Thymus (tissue), 11 donors: ENCODE measurements around the gene SUMF2. TPM values are rescaled to one million over a fixed set of nuclear protein-coding genes. Genes with fewer than 3 reads are reported as not detected.
"Not testable (repeated sequence)": the region's sequence is repeated elsewhere in the genome, so short reads cannot be mapped to it uniquely, and the experiment has no call there.

Experiments used
- DNase-seq, 9 donors: peaks; one replicate each; pipeline ENCODE4 v3.0.0-alpha.2; 2013; ENCODE audit warnings: low spot score in 9 of 9, low read depth in 6 of 9, missing footprints in 1 of 9
- H3K27ac ChIP-seq, 2 donors: one replicate each; pipeline ENCODE4 v1.5.1; 2013; ENCODE audit warnings: control low read depth in 1 of 2, low read depth in 1 of 2, low read length in 1 of 2, mild to moderate bottlenecking in 1 of 2, moderate library complexity in 1 of 2
- H3K27me3 ChIP-seq, 2 donors: one replicate each; pipeline ENCODE4 v1.5.1; 2013; ENCODE audit warnings: low read length in 1 of 2; ENCODE audit not compliant: control insufficient read depth in 2 of 2, insufficient read depth in 1 of 2
- H3K36me3 ChIP-seq, 2 donors: one replicate each; pipeline ENCODE4 v1.5.1; 2013; ENCODE audit warnings: low read length in 1 of 2, mild to moderate bottlenecking in 1 of 2, moderate library complexity in 1 of 2; ENCODE audit not compliant: control insufficient read depth in 2 of 2, insufficient read depth in 2 of 2
- H3K4me1 ChIP-seq, 2 donors: one replicate each; pipeline ENCODE4 v1.5.1; 2013; ENCODE audit warnings: low read length in 2 of 2; ENCODE audit not compliant: control insufficient read depth in 2 of 2, insufficient read depth in 2 of 2
- H3K4me3 ChIP-seq, 2 donors: one replicate each; pipeline ENCODE4 v1.5.1; 2013; ENCODE audit warnings: low read length in 2 of 2, control low read depth in 1 of 2, mild to moderate bottlenecking in 1 of 2
- H3K9me3 ChIP-seq, 2 donors: one replicate each; pipeline ENCODE4 v1.5.1; 2013; ENCODE audit warnings: low read length in 1 of 2, mild to moderate bottlenecking in 1 of 2; ENCODE audit not compliant: control insufficient read depth in 2 of 2, insufficient read depth in 1 of 2
- WGBS: extraction: QIAGEN DNeasy Blood & Tissue Kit; methylation state at CpG from one replicate; pipeline ENCODE4 v1.1.7; 2013; 5-methylcytosine and 5-hydroxymethylcytosine counted together
- polyA plus RNA-seq: library from polyadenylated mRNA; stranded (reverse); fragments of 200-250 nt; gene quantifications from one replicate; pipeline ENCODE4 v1.2.3, GENCODE V29; 2013
- total RNA-seq: library from RNA; stranded (reverse); fragments of 120-200 nt; gene quantifications from one replicate; pipeline ENCODE4 v1.2.4, GENCODE V29; 2013
- donor health status: healthy.

The SUMF2 gene
- total and polyA plus RNA-seq, 2 donors, result 91.7 to 98.7 TPM

- DNase-seq, result no peak
Observed at GRCh38 chr7:56092789-56093531, 28.9 kb downstream of the SUMF2 start, which contains the start of gene PHKG1. TSS of gene PHKG1 (minus strand) at chr7:56092952. CDS start at chr7:56088941, 4,011 bp downstream.

DNA sequence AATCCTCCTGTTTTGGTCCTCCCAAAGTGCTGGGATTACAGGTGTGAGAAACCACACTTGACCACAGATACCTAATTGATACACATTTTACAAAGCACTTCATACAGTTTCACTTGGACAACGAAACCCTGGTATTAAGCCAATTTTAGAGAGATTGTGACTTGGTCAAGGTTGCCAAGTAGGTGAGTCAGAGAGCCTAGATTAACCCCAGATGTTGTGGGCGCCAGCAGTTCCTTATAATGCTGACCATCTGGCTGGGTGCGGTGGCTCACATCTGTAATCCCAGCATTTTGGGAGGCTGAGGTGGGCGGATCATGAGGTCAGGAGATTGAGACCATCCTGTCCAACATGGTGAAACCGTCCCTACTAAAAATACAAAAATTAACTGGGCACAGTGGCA lies 33.6 kb downstream of the SUMF2 start:
- 97% methylated on average over 5 of the region's 5 CpGs for WGBS
- Histone ChIP-seq H3K4me3 (no peak overlapping the region), H3K27me3 (no peaks in the 10 kb centered on the region), H3K36me3 (peaks cover 19 to 31% of the 10 kb centered on the region in 2 donors), H3K9me3 (no peaks in the 10 kb centered on the region), H3K4me1 (no peaks in the 10 kb centered on the region), H3K27ac (no peak overlapping the region)
- DNase-seq, result no peak

More at GRCh38 chr7:56092789-56093531, 28.9 kb downstream of the SUMF2 start, which contains the start of gene PHKG1:
- Histone ChIP-seq H3K27ac (no peak within 1 kb of the TSS), H3K4me1 (no peaks in the 10 kb centered on the region), H3K36me3 (peaks cover 0 to 3% of the 10 kb centered on the region in 2 donors), H3K9me3 (no peaks in the 10 kb centered on the region), H3K27me3 (no peaks in the 10 kb centered on the region), H3K4me3 (no peak within 1 kb of the TSS)
- 88% methylated on average over 19 of the region's 19 CpGs for WGBS

DNA sequence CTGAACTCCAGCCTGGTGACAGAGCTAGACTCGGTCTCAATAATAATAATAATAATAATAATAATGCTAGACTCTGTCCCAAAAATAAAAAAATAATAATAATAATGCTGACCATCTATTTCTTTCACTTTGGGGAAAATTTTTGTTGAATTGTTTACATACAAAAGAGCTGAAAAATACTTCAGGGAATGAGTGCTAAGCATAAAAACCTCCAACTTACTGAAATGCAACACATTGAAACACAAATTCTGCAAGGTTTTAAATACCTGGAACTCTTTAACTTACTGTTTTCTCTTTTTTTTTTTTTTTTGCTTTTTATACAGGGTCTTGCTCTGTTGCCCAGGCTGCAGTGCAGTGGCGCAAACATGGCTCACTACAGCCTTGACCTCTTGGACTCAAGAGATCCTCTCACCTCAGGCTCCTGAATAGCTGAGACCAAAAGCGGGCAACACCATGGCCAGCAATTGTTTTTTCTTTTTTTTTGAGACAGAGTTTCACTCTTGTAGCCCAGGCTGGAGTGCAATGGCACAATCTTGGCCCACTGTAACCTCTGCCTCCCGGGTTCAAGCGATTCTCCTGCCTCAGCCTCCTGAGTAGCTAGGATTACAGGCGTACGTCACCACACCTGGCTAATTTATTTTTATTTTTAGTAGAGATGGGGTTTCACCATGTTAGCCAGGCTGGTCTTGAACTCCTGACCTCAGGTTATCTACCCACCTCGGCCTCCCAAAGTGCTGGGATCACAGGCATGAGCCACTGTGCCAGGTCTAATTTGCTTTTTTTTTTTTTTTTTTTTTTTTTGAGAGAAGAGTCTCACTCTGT lies 34.3 kb downstream of the SUMF2 start:
- WGBS, result 96% methylated on average over 8 of the region's 8 CpGs
- not testable (repeated sequence) for H3K4me3 ChIP-seq, DNase-seq, H3K27me3 ChIP-seq, H3K27ac ChIP-seq, H3K4me1 ChIP-seq, H3K9me3 ChIP-seq
- peaks cover 26 to 38% of the 10 kb centered on the region in 2 donors for H3K36me3 ChIP-seq

DNA sequence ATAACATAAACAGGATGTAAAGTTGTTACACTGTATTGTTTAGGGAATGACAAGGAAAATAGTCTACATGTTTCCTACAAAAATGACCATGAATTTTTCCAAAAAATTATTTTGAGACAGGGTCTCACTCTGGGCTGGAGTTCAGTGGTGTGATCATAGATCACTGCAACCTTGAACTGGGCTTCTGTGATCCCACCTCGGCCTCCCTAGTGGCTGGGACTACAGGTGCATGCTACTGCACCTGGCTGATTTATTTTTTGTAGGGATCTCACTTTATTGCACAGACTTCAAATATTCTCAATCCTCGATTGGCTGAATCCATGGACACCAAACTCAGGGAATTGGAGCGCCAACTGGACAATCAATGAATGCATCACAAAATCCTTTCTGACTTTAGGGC lies 35.6 kb downstream of the SUMF2 start:
- DNase-seq, result no peak
- no peaks in the 10 kb centered on the region for H3K27me3 ChIP-seq
- no peaks in the 10 kb centered on the region for H3K4me1 ChIP-seq
- H3K27ac ChIP-seq, result no peak overlapping the region
- H3K4me3 ChIP-seq, result no peak overlapping the region
- H3K9me3 ChIP-seq, result no peaks in the 10 kb centered on the region
- peaks cover 36 to 46% of the 10 kb centered on the region in 2 donors for H3K36me3 ChIP-seq
- 98% methylated on average over 3 of the region's 3 CpGs for WGBS

DNA sequence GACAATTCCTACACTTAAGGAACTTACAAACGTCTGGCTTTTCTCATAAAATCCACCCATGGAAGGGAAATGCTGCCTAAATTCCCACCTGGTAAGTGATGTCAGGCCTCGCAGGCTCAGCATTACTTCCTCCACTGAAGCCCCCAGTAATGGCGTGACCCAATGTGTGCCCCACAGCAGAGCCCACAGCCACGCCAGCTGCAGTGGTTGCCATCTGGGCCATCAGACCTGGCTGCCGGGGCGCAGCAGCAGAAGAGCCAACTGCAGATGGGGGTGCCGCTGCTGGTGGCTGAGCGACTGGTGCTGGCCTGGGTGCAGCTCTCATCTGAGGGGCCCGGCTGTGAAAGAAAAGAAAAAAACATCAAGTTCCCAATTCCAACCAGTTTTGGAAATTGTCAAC lies 40.1 kb downstream of the SUMF2 start:
- 96% methylated on average over 9 of the region's 9 CpGs for WGBS
- H3K27ac ChIP-seq, H3K4me1 ChIP-seq, H3K9me3 ChIP-seq, DNase-seq, H3K27me3 ChIP-seq, H3K4me3 ChIP-seq: not testable (repeated sequence)
- peaks cover 36 to 46% of the 10 kb centered on the region in 2 donors for H3K36me3 ChIP-seq

- peak in 6 of 9 donors; percentile 4 to 67 (median 28) for DNase-seq
- WGBS, result 24% methylated on average over 6 of the region's 6 CpGs
- peaks cover 2 to 8% of the 10 kb centered on the region in 2 donors for H3K4me1 ChIP-seq
Observed at GRCh38 chr7:56105508-56105907, 41.4 kb downstream of the SUMF2 start.

GRCh38 chr7:56106108-56107073 lies 42.3 kb downstream of the SUMF2 start, which contains the start of gene CHCHD2:
TSS of gene CHCHD2 (minus strand) at chr7:56106476. CDS start at chr7:56106413, 63 bp downstream.
- H3K4me3 ChIP-seq, result peak within 1 kb of the TSS; percentile 64 to 67
- peak within 1 kb of the TSS; percentile 76 to 88 for H3K27ac ChIP-seq
- no peaks in the 10 kb centered on the region for H3K27me3 ChIP-seq
- peaks cover 18 to 26% of the 10 kb centered on the region in 2 donors for H3K36me3 ChIP-seq
- 4% methylated on average over 57 of the region's 57 CpGs for WGBS
- DNase-seq, result peak; percentile 88 to 98 (median 94)
- H3K4me1 ChIP-seq, result peaks cover 2 to 8% of the 10 kb centered on the region in 2 donors
- no peaks in the 10 kb centered on the region for H3K9me3 ChIP-seq

More at GRCh38 chr7:56105508-56105907, 41.4 kb downstream of the SUMF2 start:
- Histone ChIP-seq H3K27ac (peak overlapping the region in 1 of 2 donors; percentile 76), H3K36me3 (peaks cover 25 to 35% of the 10 kb centered on the region in 2 donors), H3K27me3 (no peaks in the 10 kb centered on the region), H3K4me3 (peak overlapping the region; percentile 64 to 67), H3K9me3 (no peaks in the 10 kb centered on the region)

DNA sequence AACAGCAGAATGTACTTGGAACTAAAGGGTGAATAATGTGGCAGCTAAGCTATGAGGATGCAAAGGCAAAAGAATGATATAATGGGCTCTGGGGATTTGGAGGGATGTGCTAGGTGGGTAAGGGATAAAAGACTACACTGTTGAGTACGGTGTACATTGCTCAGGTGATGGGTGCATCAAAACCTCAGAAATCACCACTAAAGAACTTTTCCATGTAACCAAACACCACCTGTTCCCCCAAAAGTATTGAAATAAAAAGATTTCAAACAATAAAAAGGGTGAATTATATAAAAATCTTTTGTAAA lies 43.8 kb downstream of the SUMF2 start:
- no peaks in the 10 kb centered on the region for H3K9me3 ChIP-seq
- H3K4me3 ChIP-seq, result no peak overlapping the region
- WGBS, result 91% methylated on average over 1 of the region's 1 CpG
- no peaks in the 10 kb centered on the region for H3K27me3 ChIP-seq
- no peak for DNase-seq
- no peak overlapping the region for H3K27ac ChIP-seq
- peaks cover 12 to 14% of the 10 kb centered on the region in 2 donors for H3K36me3 ChIP-seq
- H3K4me1 ChIP-seq, result peaks cover 2 to 8% of the 10 kb centered on the region in 2 donors
